DMS153 treated with DMSO at 0.1 percent for 48 hours (cell line): ENCODE data around the gene EEA1.
"Not testable (repeated sequence)": the region's sequence is repeated elsewhere in the genome, so short reads cannot be mapped to it uniquely, and the experiment has no call there.

Experiments
- DNase-seq: peaks from one replicate; lab custom pipeline; 2025; ENCODE audit not compliant: unreplicated experiment; lab: John Stamatoyannopoulos, UW

The EEA1 gene

GRCh38 chr12:92814584-92814983, 114.5 kb downstream of the EEA1 start:
- DNase-seq, result no peak

GRCh38 chr12:92810370-92810769, 118.7 kb downstream of the EEA1 start:
- DNase-seq, result no peak

GRCh38 chr12:92803903-92804302, 125.2 kb downstream of the EEA1 start:
- DNase-seq, result no peak

- DNase-seq, result no peak
These were observed 126.2 kb downstream of the EEA1 start for GRCh38 chr12:92802906-92803305.

- no peak for DNase-seq
These were observed 132.4 kb downstream of the EEA1 start for GRCh38 chr12:92796650-92797049.

- no peak for DNase-seq
These were observed 134.3 kb downstream of the EEA1 start for GRCh38 chr12:92794814-92795213.

GRCh38 chr12:92794356-92794755, 134.7 kb downstream of the EEA1 start:
- not testable (repeated sequence) for DNase-seq

- no peak for DNase-seq
These were observed 143.1 kb downstream of the EEA1 start for GRCh38 chr12:92786045-92786444.

GRCh38 chr12:92785563-92785950, 143.5 kb downstream of the EEA1 start:
- no peak for DNase-seq

- peak; percentile 94 for DNase-seq
These were observed 144.1 kb downstream of the EEA1 start for GRCh38 chr12:92784797-92785562.

GRCh38 chr12:92784356-92784755, 144.7 kb downstream of the EEA1 start:
- no peak for DNase-seq

GRCh38 chr12:92779902-92780301, 149.2 kb downstream of the EEA1 start:
- DNase-seq, result no peak

- no peak for DNase-seq
These were observed 150.6 kb downstream of the EEA1 start for GRCh38 chr12:92778525-92778924.

- DNase-seq, result no peak
These were observed 153.7 kb downstream of the EEA1 start for GRCh38 chr12:92775416-92775815.

- no peak for DNase-seq
These were observed 158.1 kb downstream of the EEA1 start for GRCh38 chr12:92771001-92771400.

- DNase-seq, result no peak
These were observed 159.8 kb downstream of the EEA1 start for GRCh38 chr12:92769124-92769901.

GRCh38 chr12:92765871-92766270, 163.2 kb downstream of the EEA1 start:
- no peak for DNase-seq

GRCh38 chr12:92764831-92765230, 164.3 kb downstream of the EEA1 start:
- DNase-seq, result no peak

GRCh38 chr12:92762773-92763172, 166.3 kb downstream of the EEA1 start:
- no peak for DNase-seq

GRCh38 chr12:92759634-92760268, 169.3 kb downstream of the EEA1 start:
- no peak for DNase-seq

GRCh38 chr12:92757597-92758121, 171.4 kb downstream of the EEA1 start:
- peak; percentile 40 for DNase-seq
